Breast epithelium (tissue), 4 donors: Measurements from ENCODE around the gene UBE2E1. TPM values are rescaled to one million over a fixed set of nuclear protein-coding genes. Genes with fewer than 3 reads are reported as not detected.

Experiments used
- DNase-seq, 2 donors: peaks; one replicate each; pipeline ENCODE4 v3.0.0-alpha.2; 2019; ENCODE audit warnings: low spot score in 2 of 2
- H3K27ac ChIP-seq, 2 donors: fragments of 200-600 bp; sonication (generic) in 1 of 2; one replicate each; pipeline ENCODE4 v1.5.1; 2016 to 2019; ENCODE audit warnings: mild to moderate bottlenecking in 1 of 2
- H3K27me3 ChIP-seq, 2 donors: fragments of 200-600 bp; sonication (generic) in 1 of 2; one replicate each; pipeline versions ENCODE4 v1.5.1 to v1.6.0; 2017 to 2019; ENCODE audit warnings: control low read depth in 1 of 2, mild to moderate bottlenecking in 1 of 2
- H3K36me3 ChIP-seq: fragments of 200-600 bp; one replicate; pipeline ENCODE4 v1.5.1; 2019
- H3K4me1 ChIP-seq, 2 donors: fragments of 200-600 bp; sonication (generic); one replicate each; pipeline ENCODE4 v1.5.1; 2016 to 2019; ENCODE audit warnings: control low read depth in 1 of 2
- H3K4me3 ChIP-seq, 3 donors: fragments of 200-600 bp; sonication (generic); 1 replicate in 2 of 3; 2 replicates in 1 of 3; pipeline ENCODE4 v1.5.1; 2016 to 2019; ENCODE audit warnings: mild to moderate bottlenecking in 3 of 3, moderate library complexity in 2 of 3
- H3K9me3 ChIP-seq, 2 donors: fragments of 200-600 bp; sonication (generic) in 1 of 2; one replicate each; pipeline ENCODE4 v1.5.1; 2016 to 2019; ENCODE audit warnings: control low read depth in 1 of 2
- CTCF ChIP-seq, 3 donors: fragments of 450-650 bp; IDR thresholded peaks; one replicate each; pipeline ENCODE4 v1.5.1; 2016 to 2017; ENCODE audit warnings: antibody characterized with exemption in 3 of 3, mild to moderate bottlenecking in 3 of 3, moderate library complexity in 3 of 3
- POLR2A ChIP-seq: fragments of 450-650 bp; IDR thresholded peaks from one replicate; pipeline ENCODE4 v1.6.1; 2016; ENCODE audit warnings: antibody characterized with exemption, mild to moderate bottlenecking, moderate library complexity
- POLR2AphosphoS5 ChIP-seq, 3 donors: sonication (generic); formaldehyde crosslinking; IDR thresholded peaks; one replicate each; pipeline ENCODE4 v1.6.1; 2017; ENCODE audit warnings: antibody characterized with exemption in 3 of 3
- intact Hi-C: fragments of 100-400 bp; cut with DNase I; formaldehyde crosslinking; loops from one replicate; pipeline ENCODE4 v1.15.1; 2023; ENCODE audit warnings: low total_unique reads
- total RNA-seq, 3 donors: library from RNA; depleted of rRNA; stranded (reverse); fragments of >200 nt; gene quantifications; one replicate each; pipeline ENCODE4 v1.1.0, GENCODE V29; 2016

The UBE2E1 gene
- total RNA-seq, 3 donors from 2014 or later, result 86.4 to 127 (median 111) TPM

DNA sequence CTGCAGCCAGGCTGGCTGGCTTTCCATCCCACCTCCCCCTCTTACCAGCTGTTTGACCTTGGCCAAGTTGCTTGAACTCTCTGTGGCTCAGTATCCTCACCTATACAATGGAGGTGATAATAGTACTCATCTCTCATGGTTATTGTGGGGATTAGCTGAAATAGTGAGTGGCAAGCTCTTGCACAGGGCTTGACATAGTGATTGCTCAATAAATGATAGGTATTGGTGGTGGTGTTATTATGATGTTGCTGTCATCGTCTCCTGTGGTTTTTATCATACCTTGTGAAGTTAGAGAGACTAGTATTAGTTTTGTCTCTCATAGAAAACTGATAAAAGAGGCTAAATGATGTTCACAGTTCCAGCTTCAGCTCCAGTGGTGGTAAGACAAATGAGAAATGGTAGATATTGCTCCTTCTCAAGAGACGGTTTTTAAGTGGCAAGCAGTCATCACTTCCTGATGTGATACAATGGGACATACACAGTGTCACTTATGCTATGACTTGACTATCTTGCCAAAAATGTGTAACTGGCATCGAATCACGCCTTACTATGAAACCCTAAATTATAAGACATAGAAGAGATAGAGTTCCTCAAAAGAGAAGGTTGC lies 12.1 kb upstream of the UBE2E1 start:
- intact Hi-C loops, result no loop called here

DNA sequence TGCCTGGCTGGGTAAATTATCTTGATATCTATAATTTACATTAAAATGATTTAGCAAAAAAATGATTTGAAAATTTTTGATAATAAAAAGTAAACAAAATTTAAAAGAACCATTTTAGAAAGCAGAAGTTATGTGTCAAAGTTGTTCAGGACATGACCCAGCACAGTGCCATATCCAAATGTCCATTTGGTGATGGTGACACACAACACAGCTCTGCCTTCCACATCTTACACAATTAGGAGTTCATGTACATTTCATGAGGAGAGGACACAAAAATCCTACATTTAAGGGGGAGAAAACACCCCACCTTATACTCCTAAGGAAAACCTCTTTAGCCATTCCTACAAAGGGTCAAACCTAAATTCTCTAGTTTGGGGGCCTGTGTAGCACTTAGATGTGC lies 10.7 kb upstream of the UBE2E1 start:
- Histone ChIP-seq H3K27ac (no peak overlapping the region), H3K27me3 (no peaks in the 10 kb centered on the region), H3K4me3 (no peak overlapping the region), H3K36me3 (no peaks in the 10 kb centered on the region), H3K9me3 (no peaks in the 10 kb centered on the region), H3K4me1 (no peaks in the 10 kb centered on the region)
- intact Hi-C loops, result no loop called here
- TF ChIP-seq CTCF (IDR thresholded peaks at IDR 0.05) (no peak), POLR2A (no peak), POLR2AphosphoS5 (IDR thresholded peaks at IDR 0.05) (no peak)
- no peak for DNase-seq

More for the DNA sequence above, 12.1 kb upstream of the UBE2E1 start:
- Histone ChIP-seq H3K9me3 (no peaks in the 10 kb centered on the region), H3K4me3 (no peak overlapping the region), H3K36me3 (no peaks in the 10 kb centered on the region), H3K4me1 (no peaks in the 10 kb centered on the region), H3K27ac (no peak overlapping the region), H3K27me3 (no peaks in the 10 kb centered on the region)
- no peak for DNase-seq
- TF ChIP-seq POLR2AphosphoS5 (IDR thresholded peaks at IDR 0.05) (no peak), POLR2A (no peak), CTCF (IDR thresholded peaks at IDR 0.05) (no peak)

- intact Hi-C loops, result no loop called here
- Histone ChIP-seq H3K36me3 (no peaks in the 10 kb centered on the region), H3K27me3 (no peaks in the 10 kb centered on the region), H3K27ac (no peak overlapping the region), H3K4me1 (no peaks in the 10 kb centered on the region), H3K4me3 (no peak overlapping the region), H3K9me3 (no peaks in the 10 kb centered on the region)
- TF ChIP-seq CTCF (IDR thresholded peaks at IDR 0.05) (no peak), POLR2AphosphoS5 (IDR thresholded peaks at IDR 0.05) (no peak), POLR2A (no peak)
- DNase-seq, result no peak
Observed at GRCh38 chr3:23796518-23796917, 9.2 kb upstream of the UBE2E1 start.

DNA sequence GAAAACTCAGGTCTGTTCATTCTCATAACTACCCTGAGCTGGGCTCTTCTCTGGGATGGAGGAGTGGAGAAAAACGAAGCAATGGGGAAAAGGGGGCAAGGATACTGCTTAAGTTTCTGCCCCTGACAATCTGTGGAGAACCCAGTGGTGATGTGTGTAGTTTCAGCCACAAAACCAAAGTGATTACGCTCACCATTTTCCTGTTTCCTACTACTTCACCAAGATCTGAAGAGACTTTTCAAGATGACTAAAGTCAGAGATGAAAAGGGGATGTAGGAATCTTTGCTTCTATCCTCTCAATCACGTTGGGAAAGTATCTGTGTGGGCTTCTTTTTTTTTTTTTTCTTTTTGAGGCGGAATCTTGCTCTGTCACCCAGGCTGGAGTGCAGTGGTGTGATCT lies 8.3 kb upstream of the UBE2E1 start:
- no peak overlapping the region for H3K4me3 ChIP-seq
- no peak for TF ChIP-seq POLR2AphosphoS5 (IDR thresholded peaks at IDR 0.05)
- TF ChIP-seq POLR2A, result no peak
- no peak for TF ChIP-seq CTCF (IDR thresholded peaks at IDR 0.05)

GRCh38 chr3:23798456-23798855 lies 7.3 kb upstream of the UBE2E1 start:
- Histone ChIP-seq H3K4me3 (no peak overlapping the region), H3K27me3 (no peaks in the 10 kb centered on the region), H3K36me3 (no peaks in the 10 kb centered on the region), H3K27ac (no peak overlapping the region), H3K4me1 (no peaks in the 10 kb centered on the region), H3K9me3 (no peaks in the 10 kb centered on the region)
- intact Hi-C loops, result no loop called here
- no peak for TF ChIP-seq POLR2A
- TF ChIP-seq POLR2AphosphoS5 (IDR thresholded peaks at IDR 0.05), result no peak
- no peak for TF ChIP-seq CTCF (IDR thresholded peaks at IDR 0.05)
- no peak for DNase-seq

More for the DNA sequence above, 8.3 kb upstream of the UBE2E1 start:
- H3K27me3 ChIP-seq, result no peaks in the 10 kb centered on the region
- DNase-seq, result no peak
- intact Hi-C loops, result no loop called here
- H3K27ac ChIP-seq, result no peak overlapping the region
- no peaks in the 10 kb centered on the region for H3K4me1 ChIP-seq
- no peaks in the 10 kb centered on the region for H3K36me3 ChIP-seq
- H3K9me3 ChIP-seq, result no peaks in the 10 kb centered on the region
